GM19397 (cell line): Measurements from ENCODE around the gene CCDC47.
"Not testable (repeated sequence)": the region's sequence is repeated elsewhere in the genome, so short reads cannot be mapped to it uniquely, and the experiment has no call there.

Experiments used
- ATAC-seq: cut with Tn5 transposase; IDR thresholded peaks from one replicate; pipeline ENCODE4 v1.9.1; 2021; ENCODE audit warnings: mild to moderate bottlenecking, moderate library complexity; ENCODE audit not compliant: unreplicated experiment

Gene CCDC47

GRCh38 chr17:63740464-63741142 lies 32.8 kb downstream of the CCDC47 start:
- ATAC-seq: no peak

- no peak for ATAC-seq
Observed at GRCh38 chr17:63735691-63736090, 37.7 kb downstream of the CCDC47 start.

GRCh38 chr17:63722403-63722802 lies 51.0 kb downstream of the CCDC47 start:
- no peak for ATAC-seq

- ATAC-seq: not testable (repeated sequence)
Observed at GRCh38 chr17:63720194-63720593, 53.2 kb downstream of the CCDC47 start.

GRCh38 chr17:63718988-63719387 lies 54.4 kb downstream of the CCDC47 start:
- no peak for ATAC-seq

- no peak for ATAC-seq
Observed at GRCh38 chr17:63716426-63716825, 57.0 kb downstream of the CCDC47 start.

GRCh38 chr17:63714550-63715277 lies 58.7 kb downstream of the CCDC47 start:
- ATAC-seq: no peak

GRCh38 chr17:63709110-63709509 lies 64.3 kb downstream of the CCDC47 start:
- no peak for ATAC-seq

- no peak for ATAC-seq
Observed at GRCh38 chr17:63707151-63707550, 66.2 kb downstream of the CCDC47 start.

GRCh38 chr17:63706336-63707082 lies 66.9 kb downstream of the CCDC47 start:
- ATAC-seq: no peak

- ATAC-seq: no peak
Observed at GRCh38 chr17:63705657-63706056, 67.7 kb downstream of the CCDC47 start.

- no peak for ATAC-seq
Observed at GRCh38 chr17:63704836-63705235, 68.6 kb downstream of the CCDC47 start.

- no peak for ATAC-seq
Observed at GRCh38 chr17:63704259-63704576, 69.2 kb downstream of the CCDC47 start.

- ATAC-seq: no peak
Observed at GRCh38 chr17:63703556-63704258, 69.7 kb downstream of the CCDC47 start.

GRCh38 chr17:63703029-63703428 lies 70.4 kb downstream of the CCDC47 start:
- no peak for ATAC-seq

- no peak for ATAC-seq
Observed at GRCh38 chr17:63702721-63703015, 70.7 kb downstream of the CCDC47 start.

- no peak for ATAC-seq
Observed at GRCh38 chr17:63701868-63702720, 71.3 kb downstream of the CCDC47 start.

GRCh38 chr17:63701456-63701820 lies 72.0 kb downstream of the CCDC47 start:
- no peak for ATAC-seq

- ATAC-seq: peak; percentile 22
Observed at GRCh38 chr17:63700528-63701455, 72.6 kb downstream of the CCDC47 start.
